K562 (cell line): ENCODE measurements around the gene ANO1. TPM values are rescaled to one million over a fixed set of nuclear protein-coding genes. Genes with fewer than 3 reads are reported as not detected.

ENCODE experiments used
- ATAC-seq: fragments of 200-7000 bp; cut with Tn5 transposase; 3 replicates; pipeline ENCODE4 v1.9.1; 2020; ENCODE audit warnings: moderate library complexity
- BruUV-seq: library from RNA; stranded (reverse); fragments of 400-500 nt; replicated peaks from 2 replicates; lab custom pipeline; 2021; lab: Mats Ljungman, UMichigan
- CTCF ChIA-PET: fragments of 300-600 bp; formaldehyde crosslinking; extraction: SDS; loops from one replicate; lab custom pipeline; 2021; ENCODE audit warnings: low intra/inter-chr PET ratio; lab: Yijun Ruan, JAX
- POLR2A ChIA-PET: fragments of 300-600, 350-650 bp; sonication (Branson Sonifier 250); formaldehyde crosslinking; extraction: SDS; loops from one replicate; lab custom pipeline; 2021; ENCODE audit warnings: antibody characterized with exemption, inconsistent platforms; lab: Yijun Ruan, JAX
- DNase-seq, 4 experiments: peaks; one replicate each; pipeline versions ENCODE4 v3.0.0 to v3.0.0-alpha.2; 2011 to 2018; ENCODE audit warnings: low spot score in 3 of 4, mixed read lengths in 3 of 4; ENCODE audit errors: extremely low read depth in 1 of 4
- FAIRE-seq: peaks from 2 replicates; lab custom pipeline; 2011; peaks lifted over from hg19 to GRCh38; lab: Jason Lieb, UNC
- H2AFZ ChIP-seq: 2 replicates; pipeline ENCODE4 v1.6.0; 2011; ENCODE audit warnings: low read depth, low read length, control low read depth, inconsistent platforms
- H3K27ac ChIP-seq: fragments of 200-600 bp; 3 replicates; pipeline ENCODE4 v1.8.0; 2011; ENCODE audit warnings: low read depth, mild to moderate bottlenecking, control low read depth, inconsistent platforms, low read length, moderate library complexity, mixed read lengths; ENCODE audit errors: extremely low read depth
- H3K27me3 ChIP-seq, 2 experiments: fragments of 300-600 bp in 1 of 2; 2 replicates in 1 of 2; 3 replicates in 1 of 2; pipeline versions ENCODE4 v1.6.0 to v1.8.0; 2011; ENCODE audit warnings: inconsistent platforms in 2 of 2, low read length in 2 of 2, mild to moderate bottlenecking in 1 of 2, mixed read lengths in 1 of 2, moderate library complexity in 1 of 2; ENCODE audit not compliant: control insufficient read depth in 2 of 2, insufficient read depth in 2 of 2
- H3K36me3 ChIP-seq: fragments of 300-600 bp; 3 replicates; pipeline ENCODE4 v1.8.0; 2011; ENCODE audit warnings: mild to moderate bottlenecking, low read length, inconsistent platforms; ENCODE audit not compliant: control insufficient read depth, insufficient read depth
- H3K4me1 ChIP-seq, 2 experiments: fragments of 200-600 bp in 1 of 2; replicated peaks in 1 of 2; 2 replicates in 1 of 2; 3 replicates in 1 of 2; pipeline versions ENCODE4 v1.5.1 to v1.8.0; 2011; ENCODE audit warnings: inconsistent platforms in 2 of 2, low read length in 2 of 2, mild to moderate bottlenecking in 1 of 2, mixed read lengths in 1 of 2, moderate library complexity in 1 of 2; ENCODE audit not compliant: control insufficient read depth in 2 of 2, insufficient read depth in 2 of 2
- H3K4me2 ChIP-seq: 2 replicates; pipeline ENCODE4 v1.6.1; 2011; ENCODE audit warnings: low read length, control low read depth, inconsistent platforms, mixed read lengths; ENCODE audit not compliant: insufficient read depth
- H3K4me3 ChIP-seq: fragments of 200-600 bp; sonication (generic), shearing (Covaris generic); 2 replicates; pipeline ENCODE4 v1.5.1; 2016; ENCODE audit warnings: control low read depth, inconsistent platforms
- H3K79me2 ChIP-seq: fragments of 200-600 bp; 3 replicates; pipeline ENCODE4 v1.8.0; 2011; ENCODE audit warnings: low read length, inconsistent platforms; ENCODE audit not compliant: control insufficient read depth, insufficient read depth
- H3K9ac ChIP-seq, 2 experiments: 2 replicates each; pipeline versions ENCODE4 v1.6.0 to v1.6.1; 2011; ENCODE audit warnings: low read depth in 2 of 2, low read length in 2 of 2, control low read depth in 1 of 2, inconsistent platforms in 1 of 2, mild to moderate bottlenecking in 1 of 2, mixed read lengths in 1 of 2; ENCODE audit not compliant: insufficient read depth in 1 of 2
- H3K9me1 ChIP-seq: one replicate; pipeline ENCODE4 v1.6.0; 2011; ENCODE audit warnings: inconsistent platforms, mild to moderate bottlenecking, low read length, moderate library complexity; ENCODE audit not compliant: control insufficient read depth, insufficient read depth
- H3K9me3 ChIP-seq: replicated peaks from 2 replicates; pipeline ENCODE4 v1.5.1; 2011; ENCODE audit warnings: low read depth, low read length, inconsistent platforms; ENCODE audit not compliant: control insufficient read depth, insufficient read depth
- H4K20me1 ChIP-seq: replicated peaks from 2 replicates; pipeline ENCODE4 v1.6.1; 2011; ENCODE audit warnings: low read length, inconsistent platforms, mixed read lengths; ENCODE audit not compliant: control insufficient read depth, insufficient read depth
- AFF4 ChIP-seq: sonication (generic); formaldehyde crosslinking; IDR thresholded peaks from 2 replicates; pipeline ENCODE4 v1.8.0; 2023; ENCODE audit warnings: mild to moderate bottlenecking, missing genetic modification reagents
- E2F3 ChIP-seq: fragments of 250-450 bp; sonication (Bioruptor Pico); IDR thresholded peaks from 2 replicates; pipeline ENCODE4 v1.4.0; 2020; ENCODE audit warnings: mild to moderate bottlenecking
- ELF2 ChIP-seq: fragments of 250-450 bp; sonication (Bioruptor Pico); IDR thresholded peaks from 2 replicates; pipeline ENCODE4 v1.5.0; 2021; ENCODE audit warnings: mild to moderate bottlenecking
- PRDM10 ChIP-seq: fragments of 450-650 bp; IDR thresholded peaks from 2 replicates; pipeline ENCODE4 v1.6.1; 2018; ENCODE audit not compliant: partially characterized antibody
- ZNF75A ChIP-seq: fragments of 450-650 bp; formaldehyde crosslinking; IDR thresholded peaks from 2 replicates; pipeline ENCODE4 v1.4.0; 2020; ENCODE audit warnings: mild to moderate bottlenecking
- WGBS: fragments of 100-300 bp; shearing (Covaris generic); methylation state at CpG from one replicate; pipeline ENCODE4 v1.1.6; 2016; ENCODE audit warnings: low coverage, mixed read lengths; ENCODE audit not compliant: insufficient coverage; ENCODE audit errors: missing lambda C conversion rate; 5-methylcytosine and 5-hydroxymethylcytosine counted together
- in situ Hi-C: fragments of 300-500 bp; cut with MboI; formaldehyde crosslinking; loops from 4 replicates; pipeline ENCODE4 v1.15.0; 2018; ENCODE audit warnings: inconsistent platforms, mixed read lengths
- intact Hi-C: fragments of 100-400 bp; cut with micrococcal nuclease; formaldehyde crosslinking; loops from 2 replicates; pipeline ENCODE4 v1.14.2; 2022
- polyA plus RNA-seq, 8 experiments: library from polyadenylated mRNA; depleted of rRNA in 4 of 8; stranded (reverse) in 5 of 8; unstranded in 3 of 8; fragments of >200 nt; fragmentation: Nextera tagmentation in 2 of 8; fragmentation: Illumina TruSeq in 1 of 8; extraction: Ambion mirVana in 2 of 8; extraction: Trizol in 1 of 8; gene quantifications; 2 replicates each; pipeline versions ENCODE4 v1.2.1 to v1.2.3, GENCODE V29; 2011 to 2014; ENCODE audit warnings: inconsistent platforms in 1 of 8, missing spikeins in 1 of 8
- total RNA-seq, 7 experiments: library from RNA; depleted of rRNA in 6 of 7; stranded (reverse); fragments of >200 nt in 6 of 7; fragmentation: Illumina TruSeq in 2 of 7; extraction: Trizol in 2 of 7; gene quantifications; 2 replicates each; pipeline versions ENCODE4 v1.2.1 to v1.2.3, GENCODE V29; 2011 to 2021; ENCODE audit warnings: low replicate concordance in 1 of 7

ANO1 gene
- total and polyA plus RNA-seq, 9 of the 15 experiments (the other 6 are each of a cell fraction or from before 2014, with no cell fraction given), result not detected

- ChIA-PET CTCF (no interaction called here), POLR2A (interaction anchor here (0.6 kb wide), 1 partner anchor 82 kb away, joined by 3 read pairs; no protein-coding TSS in a partner anchor)
- H3K4me3 ChIP-seq, result no peak overlapping the region
- no peaks in the 10 kb centered on the region for H3K9me3 ChIP-seq
- ATAC-seq, result no peak
- TF ChIP-seq E2F3 (CRISPR knock-in tag), result no peak
- no peak for TF ChIP-seq ZNF75A (CRISPR knock-in tag)
- TF ChIP-seq AFF4 (CRISPR knock-in tag), result no peak
- peak; percentile 79 for TF ChIP-seq PRDM10
- TF ChIP-seq ELF2 (CRISPR knock-in tag), result no peak
- no peaks in the 10 kb centered on the region for H3K36me3 ChIP-seq
- peaks cover 5% of the 10 kb centered on the region for H3K9me1 ChIP-seq
- in situ Hi-C loops, result no loop called here
- peaks cover 4% of the 10 kb centered on the region; the same call in 1 of the 2 replicates for H4K20me1 ChIP-seq
- DNase-seq, result no peak
- no TSS peak for BruUV-seq
- no peak overlapping the region for H3K27ac ChIP-seq
- peaks cover 32 to 81% of the 10 kb centered on the region in 2 experiments for H3K27me3 ChIP-seq
- H3K4me1 ChIP-seq, result no peaks in the 10 kb centered on the region; a peak in 1 of 5 replicates
- no peaks in the 10 kb centered on the region for H3K79me2 ChIP-seq
- no peak overlapping the region; a peak in 1 of 4 replicates for H3K9ac ChIP-seq
- WGBS, result 7% methylated on average over 18 of the region's 25 CpGs
- H2AFZ ChIP-seq, result no peak overlapping the region
- FAIRE-seq, result no peak
- no peak overlapping the region for H3K4me2 ChIP-seq
- intact Hi-C loops, result no loop called here
Observed at GRCh38 chr11:70065318-70066135, 12.6 kb upstream of the ANO1 start.
